ENCODE results near the gene RNMT.
"Not testable (repeated sequence)": the region's sequence is repeated elsewhere in the genome, so short reads cannot be mapped to it uniquely, and the experiment has no call there.

The RNMT gene

DNA sequence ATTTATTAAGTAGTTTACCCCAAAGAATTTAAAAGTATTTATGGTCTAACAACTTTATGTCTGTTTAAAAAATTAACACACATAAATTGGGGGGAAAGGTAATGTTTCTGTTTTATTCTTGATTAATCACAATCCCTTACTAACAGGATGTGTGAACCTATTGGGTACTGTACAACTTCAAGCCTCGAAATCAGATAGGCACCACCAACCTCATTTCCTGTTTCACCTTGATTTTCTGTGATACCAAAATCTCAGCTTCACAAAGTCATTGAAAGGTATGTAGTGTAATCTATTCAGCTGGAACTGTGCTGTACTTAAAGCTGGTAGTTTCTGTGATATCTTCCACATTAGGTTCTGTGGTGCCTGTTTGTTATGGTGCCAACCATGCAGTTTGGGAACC, 4.0 kb downstream of the RNMT start:
- FAIRE-seq (no peak), DNase-seq (ENCODE audit: low spot score) (no peak)

DNA sequence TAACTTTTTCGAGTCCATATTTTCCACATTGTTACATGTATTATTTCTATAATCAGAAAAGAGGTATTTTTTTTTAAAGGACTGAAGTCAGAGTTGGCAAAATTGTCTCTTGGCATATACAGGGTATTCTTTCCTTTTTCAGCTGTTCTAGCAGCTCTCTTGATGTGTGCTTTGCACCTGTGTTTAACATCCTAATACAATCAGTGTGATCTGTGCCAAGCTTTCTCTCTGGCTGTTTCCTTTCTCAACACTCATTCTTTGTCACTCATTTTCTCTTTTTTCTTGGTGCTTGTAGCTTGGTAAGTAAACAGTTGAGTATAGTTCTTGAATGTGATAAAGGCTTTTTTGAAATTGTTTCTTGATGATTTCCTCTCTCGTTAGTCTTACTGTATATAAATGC, 9.2 kb downstream of the RNMT start:
- DNase-seq (ENCODE audit: low spot score) (no peak), FAIRE-seq (no peak)

DNA sequence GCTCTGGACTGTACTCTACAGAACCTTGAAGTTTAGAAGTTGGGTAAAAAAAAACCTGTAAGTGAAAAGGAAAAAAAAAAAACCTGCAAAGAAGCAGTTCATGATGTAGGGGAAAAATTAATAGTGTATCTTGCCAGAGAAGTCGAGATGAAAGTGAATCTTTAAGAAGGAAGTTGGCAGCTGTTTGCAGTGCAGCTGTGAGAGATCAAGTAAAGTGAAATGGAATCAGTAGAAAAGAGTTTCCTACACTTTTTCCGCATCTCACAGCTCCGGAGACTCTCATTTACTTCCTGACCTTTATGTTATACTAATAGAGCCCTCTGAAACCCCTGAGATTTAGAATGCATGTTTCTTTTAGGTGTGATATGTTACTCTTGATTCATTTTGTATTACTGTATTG, 19.2 kb downstream of the RNMT start:
- FAIRE-seq (no peak), DNase-seq (ENCODE audit: low spot score) (no peak)

DNA sequence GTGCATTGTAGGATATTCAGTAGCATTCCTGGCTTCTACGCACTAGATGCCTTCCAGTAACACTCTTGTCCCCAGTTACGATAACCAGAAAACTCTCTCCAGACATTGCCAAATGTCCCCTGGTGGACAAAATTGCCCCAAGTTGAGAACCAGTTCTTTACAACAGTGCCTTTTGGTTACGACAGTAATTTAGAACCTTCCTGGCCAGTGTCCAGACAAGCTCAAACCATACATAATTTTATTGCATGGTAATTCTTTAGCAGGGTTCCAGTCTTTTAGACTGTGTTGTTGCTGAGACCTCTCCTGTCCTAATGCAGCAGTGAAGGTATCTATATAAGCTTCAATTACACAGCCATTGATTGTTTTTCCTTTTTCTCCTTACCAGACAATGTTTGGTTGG, 20.2 kb downstream of the RNMT start:
- FAIRE-seq = peak; percentile 81

DNA sequence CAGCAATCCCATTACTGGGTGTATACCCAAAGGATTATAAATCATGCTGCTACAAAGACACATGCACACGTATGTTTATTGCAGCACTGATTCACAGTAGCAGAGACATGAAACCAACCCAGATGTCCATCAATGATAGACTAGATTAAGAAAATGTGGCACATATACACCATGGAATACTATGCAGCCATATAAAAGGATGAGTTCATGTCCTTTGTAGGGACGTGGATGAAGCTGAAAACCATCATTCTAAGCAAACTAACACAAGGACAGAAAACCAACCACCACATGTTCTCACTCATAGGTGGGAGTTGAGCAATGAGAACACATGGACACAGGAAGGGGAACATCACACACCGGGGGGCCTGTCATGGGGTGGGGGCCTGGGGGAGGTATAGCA, 25.1 kb downstream of the RNMT start:
- peak; percentile 97 for FAIRE-seq
- not testable (repeated sequence) for DNase-seq (ENCODE audit: low spot score)

More for the DNA sequence above, 20.2 kb downstream of the RNMT start:
- DNase-seq (ENCODE audit: low spot score) = no peak

DNA sequence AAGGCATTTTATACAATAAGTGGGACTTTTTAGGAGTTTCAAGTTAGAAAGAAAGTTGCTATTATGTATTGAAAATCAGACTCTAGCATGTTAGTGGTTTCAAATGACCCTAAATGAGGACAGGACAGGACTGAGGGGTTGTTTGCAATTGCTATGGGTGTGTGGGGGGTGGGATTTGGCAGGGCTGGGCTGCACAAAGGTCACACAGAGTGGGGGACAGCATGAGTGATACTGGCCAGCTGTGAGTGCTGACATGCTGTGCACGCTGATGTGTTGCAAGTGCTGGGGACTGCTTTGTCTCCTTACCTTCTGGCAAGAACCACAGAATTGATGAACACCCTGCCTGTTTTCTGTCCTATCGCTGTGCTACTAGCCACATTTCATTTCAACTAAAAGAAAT, 29.8 kb downstream of the RNMT start:
- FAIRE-seq = peak; percentile 88
- no peak for DNase-seq (ENCODE audit: low spot score)

DNA sequence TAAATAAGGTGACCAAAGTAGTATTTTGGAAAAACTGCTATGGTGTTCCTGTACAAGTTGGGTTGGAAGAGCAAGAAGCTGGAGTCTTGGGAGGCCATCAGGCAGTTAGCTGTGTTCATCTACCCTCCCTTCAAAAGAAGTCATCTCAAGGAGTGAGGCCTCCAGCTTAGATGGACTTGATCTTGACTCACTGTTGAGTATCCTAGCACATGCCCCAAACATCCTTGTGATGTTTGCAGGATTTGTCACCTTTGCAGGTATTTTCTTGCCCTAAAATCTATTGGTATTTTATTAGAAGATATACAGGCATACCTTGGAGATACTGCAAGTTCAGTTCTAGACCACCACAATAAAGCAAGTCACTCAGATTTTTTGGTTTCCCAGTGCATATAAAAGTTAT, 30.2 kb downstream of the RNMT start:
- FAIRE-seq = no peak
- DNase-seq (ENCODE audit: low spot score) = no peak

DNA sequence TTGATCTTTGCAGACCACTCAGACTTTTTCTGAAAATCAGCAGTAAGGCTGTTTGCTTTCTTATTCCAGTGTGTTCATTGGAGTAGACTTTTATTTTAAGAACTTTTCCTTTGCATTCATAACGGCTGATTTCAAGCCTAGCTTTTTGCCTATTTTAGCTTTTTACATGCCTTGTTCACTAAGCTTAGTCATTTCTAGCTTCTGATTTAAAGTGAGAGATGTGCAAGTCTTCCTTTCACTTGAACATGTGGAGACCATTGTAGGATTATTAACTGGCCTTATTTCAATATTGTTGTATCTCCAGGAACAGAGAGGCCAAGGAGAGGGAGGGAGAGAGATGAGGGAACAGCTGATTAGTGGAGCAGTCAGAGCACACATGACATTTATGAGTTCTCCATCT, 32.1 kb downstream of the RNMT start:
- DNase-seq (ENCODE audit: low spot score) = no peak
- no peak for FAIRE-seq

DNA sequence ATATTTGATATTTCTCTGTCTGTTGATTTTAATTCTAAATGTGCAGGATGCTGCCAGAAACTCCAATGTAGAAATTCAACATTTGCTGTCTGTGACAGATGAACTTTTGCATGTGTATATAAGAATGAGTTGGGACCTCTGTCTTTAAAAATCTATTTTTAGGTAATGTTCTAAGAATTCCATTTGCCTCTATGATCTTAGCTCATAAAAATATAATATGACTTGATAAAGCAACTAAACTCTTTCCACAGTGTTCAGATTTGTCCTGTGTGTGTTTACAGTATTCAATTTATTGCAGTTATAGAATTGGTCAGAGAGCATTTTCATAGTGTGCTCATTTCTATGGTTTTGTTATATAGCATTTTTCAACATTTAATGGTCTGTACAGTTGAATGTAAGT, 33.6 kb downstream of the RNMT start:
- FAIRE-seq (no peak), DNase-seq (ENCODE audit: low spot score) (no peak)

DNA sequence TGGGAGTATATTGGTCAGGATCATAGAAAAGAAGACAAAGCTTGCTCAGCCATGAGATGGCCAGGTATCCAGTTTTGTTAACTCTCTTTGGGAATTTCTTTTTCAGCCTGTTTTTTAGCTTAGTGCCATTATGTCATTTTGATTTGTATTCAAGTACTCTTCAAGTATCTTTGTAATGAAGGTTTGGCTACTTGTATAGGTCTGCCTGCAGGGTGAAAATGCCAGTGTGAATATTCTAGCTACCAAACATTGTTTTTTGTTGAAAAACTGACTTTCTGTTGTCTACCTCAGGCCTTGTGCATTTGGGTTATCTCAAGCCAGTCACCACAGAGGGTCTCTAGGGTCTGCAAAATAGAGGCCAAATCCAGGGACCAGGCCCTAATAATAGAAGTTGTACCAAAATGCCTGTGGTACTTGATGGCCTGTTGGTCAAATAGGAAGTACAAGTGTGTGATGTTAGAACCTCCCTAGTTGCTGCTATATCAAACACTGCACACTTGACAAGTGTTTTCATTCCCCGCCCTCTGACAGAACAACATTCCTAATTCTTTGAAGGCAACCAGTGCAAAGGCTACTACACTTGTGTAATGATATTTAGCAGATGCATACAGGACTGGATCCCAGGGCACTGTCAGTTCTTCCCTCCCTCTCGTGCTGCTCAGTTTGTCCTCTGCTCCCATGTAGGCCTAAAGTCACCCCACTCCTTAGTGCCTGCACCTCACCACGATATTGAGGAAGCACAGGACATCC, 36.4 kb downstream of the RNMT start:
- DNase-seq (ENCODE audit: low spot score) (no peak), FAIRE-seq (peak; percentile 90)

DNA sequence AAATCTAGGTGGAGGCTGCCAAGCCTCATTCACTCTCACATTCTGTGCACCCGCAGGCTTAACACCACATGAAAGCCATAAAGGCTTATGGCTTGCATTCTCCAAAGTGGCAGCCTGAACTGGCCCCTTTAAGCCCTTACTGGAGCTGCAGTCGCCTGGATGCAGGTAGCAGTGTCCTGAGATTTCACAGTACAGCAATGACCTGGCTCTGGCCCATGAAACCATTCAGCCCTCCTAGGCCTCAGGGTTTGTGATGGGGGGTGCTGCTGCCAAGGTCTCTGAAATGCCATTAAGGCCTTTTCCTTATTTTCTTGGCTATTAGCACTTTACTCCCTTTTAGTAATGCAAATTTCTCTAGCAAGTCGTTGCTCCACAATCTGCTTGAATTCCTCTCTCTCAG, 48.6 kb downstream of the RNMT start:
- DNase-seq (ENCODE audit: low spot score) = no peak
- FAIRE-seq = peak; percentile 17

DNA sequence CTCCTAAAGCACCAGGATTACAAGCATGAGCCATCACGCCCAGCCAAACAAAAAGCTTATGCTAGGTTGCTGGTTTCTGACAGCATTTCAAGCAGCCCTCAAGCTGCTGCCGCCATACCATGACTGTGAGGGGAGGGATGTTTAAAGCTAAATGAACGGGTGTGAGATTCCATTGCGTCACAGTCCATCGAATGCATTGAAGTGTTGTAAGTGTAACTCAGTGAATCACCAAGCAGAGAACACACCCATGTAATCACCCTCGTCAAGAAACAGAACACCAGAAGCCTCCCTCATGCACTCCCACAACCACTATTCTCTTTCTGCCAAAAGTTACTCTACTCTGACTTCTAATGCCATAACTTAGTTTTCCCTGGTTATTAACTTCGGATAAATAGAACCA, 64.7 kb downstream of the RNMT start:
- peak; percentile 99 for FAIRE-seq
- no peak for DNase-seq (ENCODE audit: low spot score)

DNA sequence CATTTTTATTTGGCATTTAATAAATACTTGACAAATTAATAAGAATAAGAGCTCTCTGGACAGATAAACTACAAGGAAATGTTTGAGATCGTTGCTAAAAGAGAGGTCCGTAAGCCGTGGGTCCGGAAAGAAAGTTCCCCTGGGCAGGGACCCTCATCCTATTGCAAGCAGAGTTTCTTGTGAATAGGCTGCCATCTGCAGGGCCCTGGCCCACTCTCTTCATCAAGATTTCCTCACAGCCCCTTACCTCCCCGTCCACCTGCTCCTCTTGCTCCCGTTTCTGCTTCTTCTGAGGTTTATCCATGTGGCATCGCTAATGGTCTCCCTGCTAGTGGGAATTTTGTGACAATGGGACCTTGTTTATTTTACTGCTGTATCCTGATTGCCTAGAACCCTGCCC, 67.3 kb downstream of the RNMT start:
- FAIRE-seq = no peak
- DNase-seq (ENCODE audit: low spot score) = no peak

DNA sequence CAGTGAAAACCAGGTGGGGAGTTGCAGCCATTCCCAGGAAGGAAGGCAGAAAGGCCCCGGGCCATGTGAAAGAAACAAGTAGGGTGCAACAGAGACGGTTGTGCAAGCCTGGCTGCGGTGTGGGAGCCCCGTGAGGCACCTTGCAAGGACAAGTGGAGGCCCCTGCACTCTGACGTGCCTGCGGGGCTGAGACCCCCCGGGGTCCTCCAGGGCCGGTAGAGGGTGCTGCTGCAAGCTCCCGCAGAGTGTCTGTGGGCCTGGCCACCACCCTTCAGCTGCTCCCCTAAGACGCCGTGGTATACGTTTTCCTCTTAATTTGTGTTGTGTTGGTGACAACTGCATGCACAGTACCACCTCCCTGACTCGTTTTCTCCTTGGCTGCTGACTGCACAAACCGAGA, 70.0 kb downstream of the RNMT start:
- peak; percentile 94 for FAIRE-seq

DNA sequence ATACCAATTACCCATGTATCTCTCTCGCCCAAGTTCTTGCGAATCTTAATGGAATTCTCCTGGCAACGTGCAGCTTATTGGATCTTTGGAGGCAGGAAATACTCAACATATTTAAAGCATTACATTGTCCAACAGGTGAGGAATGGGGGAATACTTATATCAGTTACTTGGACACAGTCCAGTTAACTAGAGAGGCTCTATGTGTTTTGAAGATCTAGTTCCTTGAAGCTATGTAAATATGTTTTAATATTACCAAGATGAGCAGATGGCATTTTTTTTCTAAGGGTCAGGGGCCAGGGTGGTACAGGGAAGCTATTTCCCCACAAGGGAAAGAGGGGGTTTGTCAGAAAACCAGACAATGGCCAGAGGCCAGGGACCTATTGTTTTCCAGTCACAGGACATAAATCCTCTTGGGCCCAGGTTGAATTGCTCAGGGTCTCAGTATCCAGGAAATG, 70.7 kb downstream of the RNMT start:
- FAIRE-seq (peak; percentile 98), DNase-seq (ENCODE audit: low spot score) (peak; percentile 87)

More for the DNA sequence above, 70.0 kb downstream of the RNMT start:
- peak; percentile 90 for DNase-seq (ENCODE audit: low spot score)

DNA sequence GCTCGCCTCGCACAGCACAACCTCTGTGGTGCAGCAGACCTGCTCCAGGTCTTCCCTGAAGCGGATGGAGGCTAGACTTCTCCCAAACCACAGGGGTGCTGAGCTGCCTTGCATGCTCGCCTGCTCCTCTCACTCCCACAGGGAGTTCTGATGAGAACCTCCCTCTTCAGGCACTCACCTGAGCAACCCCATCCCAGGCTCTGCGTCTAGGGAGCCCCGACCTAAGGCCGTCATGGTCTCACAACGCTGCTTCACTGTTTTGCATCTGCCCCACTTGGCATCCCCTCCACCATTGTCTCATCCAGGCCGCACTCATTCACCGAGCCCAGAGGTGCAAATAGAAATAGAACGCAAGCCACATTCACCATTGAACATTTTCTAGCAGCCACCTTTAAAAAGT, 72.9 kb downstream of the RNMT start:
- FAIRE-seq (no peak), DNase-seq (ENCODE audit: low spot score) (no peak)

DNA sequence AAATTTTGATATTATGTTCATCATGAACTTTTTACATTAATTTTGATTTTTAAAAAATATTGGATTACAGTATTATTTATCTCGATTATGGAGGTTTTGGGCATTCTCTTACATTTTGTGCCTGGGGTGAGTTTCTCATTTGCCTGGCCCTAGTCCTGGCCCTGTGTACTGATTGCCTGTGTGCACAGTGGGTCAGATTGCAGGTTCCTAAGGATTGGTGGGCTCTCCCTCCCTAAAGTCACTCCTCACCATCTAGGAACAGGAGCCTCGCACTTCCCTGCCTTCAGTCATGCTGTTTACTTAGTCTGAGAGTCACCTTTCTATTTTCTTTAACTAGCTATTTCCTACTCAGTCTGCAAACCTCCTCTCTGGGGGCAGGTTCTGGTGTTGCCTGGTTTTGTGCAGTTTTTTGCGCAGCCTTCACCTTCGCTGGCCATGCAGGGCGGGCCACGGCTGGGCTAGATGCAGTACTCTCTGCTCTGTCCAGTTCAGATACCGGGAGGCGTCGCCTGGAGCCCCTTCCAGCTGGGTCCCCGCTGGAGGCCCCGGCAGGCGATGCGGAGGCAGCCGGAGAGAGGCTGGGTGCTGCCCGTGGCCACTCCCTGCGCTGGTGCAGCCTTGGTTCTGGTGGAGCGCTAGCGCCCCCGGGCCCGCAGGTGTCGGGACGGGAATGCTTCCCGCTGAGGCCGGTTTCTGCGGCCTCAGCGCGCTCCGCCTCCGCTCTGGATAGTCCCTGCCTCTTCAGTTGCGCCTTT, 74.2 kb downstream of the RNMT start:
- DNase-seq (ENCODE audit: low spot score) (peak; percentile 98), FAIRE-seq (peak; percentile 99)

DNA sequence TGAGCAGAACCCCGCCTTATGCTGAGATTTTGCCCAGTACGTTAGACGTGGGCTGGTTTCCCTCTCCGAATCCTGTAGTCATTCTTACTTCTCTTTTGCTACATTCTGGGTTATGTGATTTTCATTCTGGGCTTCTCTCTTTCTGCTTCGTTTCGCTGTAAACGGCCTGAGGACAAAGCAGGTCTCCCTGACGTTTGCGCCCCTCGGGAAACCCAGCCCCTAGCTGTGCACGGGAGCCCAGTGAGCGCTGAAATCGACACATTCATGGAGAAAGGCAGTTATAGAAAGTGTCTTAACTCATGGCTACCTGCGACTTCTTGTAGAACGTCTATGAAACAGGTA, 74.8 kb downstream of the RNMT start:
- no peak for DNase-seq (ENCODE audit: low spot score)
- FAIRE-seq = no peak

DNA sequence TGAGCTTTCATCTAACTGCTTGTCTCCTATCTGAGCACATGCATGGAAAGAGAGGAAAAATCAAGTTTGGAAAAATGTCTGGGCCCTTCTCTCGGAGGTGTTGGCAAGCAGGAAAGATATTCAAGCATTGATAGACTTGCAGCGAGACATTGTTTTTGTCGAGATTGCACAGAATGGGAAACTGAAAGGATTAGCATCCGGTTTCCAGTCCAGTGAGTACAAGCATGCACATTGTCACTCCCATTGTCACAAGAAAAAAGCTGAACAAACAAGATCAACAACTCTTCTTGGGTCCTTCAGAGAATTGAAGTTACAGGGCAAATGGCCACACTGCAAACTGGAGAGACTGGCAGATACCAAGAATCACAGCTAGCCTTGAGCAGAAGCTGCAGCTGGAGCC, 77.8 kb downstream of the RNMT start:
- FAIRE-seq (peak; percentile 90), DNase-seq (ENCODE audit: low spot score) (no peak)

DNA sequence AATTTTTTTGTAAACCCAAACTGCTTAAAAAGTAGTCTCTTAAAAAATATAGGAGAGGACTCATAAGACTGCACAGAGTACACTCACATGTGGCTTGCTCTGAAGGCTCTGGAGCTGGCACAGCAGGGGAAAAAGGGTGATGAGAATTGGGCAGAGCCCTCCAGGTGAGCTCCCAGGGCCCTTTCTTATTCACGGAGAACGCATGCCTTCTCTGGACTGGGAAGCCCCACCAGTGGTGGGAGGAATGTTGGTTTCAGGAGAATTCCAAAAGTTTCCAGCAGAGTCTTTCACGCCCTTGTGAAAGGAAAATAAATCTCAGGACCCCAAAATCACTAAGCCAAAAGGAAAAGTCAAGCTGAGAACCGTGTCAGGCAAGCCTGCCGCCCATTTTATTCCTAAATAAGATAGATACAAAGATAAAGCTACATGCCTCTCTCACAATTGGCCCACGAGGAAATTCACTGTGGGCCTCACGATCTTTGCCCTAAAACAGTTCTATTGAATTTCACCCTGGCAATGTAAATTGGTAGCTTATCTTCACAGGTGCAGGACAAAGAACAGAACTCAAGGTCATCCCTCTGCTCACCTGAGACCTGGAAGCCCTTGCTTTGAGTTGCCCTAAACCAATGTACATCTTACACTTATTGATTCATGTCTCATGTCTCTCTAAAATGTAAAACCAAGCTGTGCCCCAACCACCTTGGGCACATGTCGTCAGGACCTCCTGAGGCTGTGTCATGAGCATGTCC, 82.0 kb downstream of the RNMT start:
- DNase-seq (ENCODE audit: low spot score) (no peak), FAIRE-seq (no peak)

DNA sequence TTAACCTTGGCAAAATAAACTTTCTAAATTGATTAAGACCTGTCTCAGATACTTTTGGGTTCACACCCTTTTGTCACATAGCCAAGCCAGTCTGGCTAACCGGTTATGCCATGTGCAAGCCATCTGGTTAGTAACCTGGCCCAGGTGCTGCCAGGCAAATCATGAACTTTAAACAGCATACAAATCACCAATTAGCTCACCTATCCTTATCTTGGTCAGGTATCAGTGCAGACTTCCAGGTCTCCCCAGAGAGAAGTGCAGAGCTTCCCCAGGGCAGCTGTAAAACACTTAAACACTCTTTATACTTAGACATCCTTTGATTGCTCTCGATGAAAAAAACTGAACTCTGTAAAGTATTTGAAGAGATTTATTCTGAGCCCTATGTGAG, 82.6 kb downstream of the RNMT start:
- FAIRE-seq = no peak

DNA sequence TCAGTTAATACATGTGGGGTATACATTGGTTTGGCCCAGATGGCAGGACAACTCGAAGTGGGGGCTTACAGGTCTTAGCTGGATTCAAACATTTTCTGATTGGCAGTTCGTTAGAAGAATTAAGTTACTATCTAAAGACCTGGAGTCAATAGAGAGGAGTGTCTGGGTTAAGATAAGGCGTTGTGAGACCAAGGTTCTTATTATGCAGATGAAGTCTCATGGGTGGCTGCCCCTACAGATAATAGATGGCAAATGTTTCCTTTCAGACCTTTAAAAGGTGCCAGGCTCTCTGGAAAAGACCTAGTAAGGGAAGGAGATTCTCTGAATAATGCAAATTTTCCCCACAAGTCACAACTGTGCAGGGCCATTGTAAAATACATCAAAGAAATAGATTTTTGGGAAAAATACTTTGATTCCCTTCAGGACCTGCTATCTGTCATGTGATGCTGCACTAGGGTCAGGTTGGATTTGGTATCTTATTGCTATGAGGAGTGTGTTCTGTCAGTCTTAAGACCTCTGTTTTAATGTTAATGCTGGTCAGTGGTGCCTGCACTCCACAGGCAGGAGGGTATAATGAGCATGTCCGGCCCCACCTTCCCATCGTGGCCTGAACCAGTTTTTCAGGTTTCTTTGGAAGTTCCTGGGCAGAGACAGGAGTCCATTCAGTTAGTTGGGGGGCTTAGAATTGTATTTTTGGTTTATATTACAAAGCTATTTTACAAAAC, 83.2 kb downstream of the RNMT start:
- FAIRE-seq = peak; percentile 68
- no peak for DNase-seq (ENCODE audit: low spot score)

More for the DNA sequence above, 82.6 kb downstream of the RNMT start:
- no peak for DNase-seq (ENCODE audit: low spot score)
